ENCODE data around the gene UBFD1.

DNA sequence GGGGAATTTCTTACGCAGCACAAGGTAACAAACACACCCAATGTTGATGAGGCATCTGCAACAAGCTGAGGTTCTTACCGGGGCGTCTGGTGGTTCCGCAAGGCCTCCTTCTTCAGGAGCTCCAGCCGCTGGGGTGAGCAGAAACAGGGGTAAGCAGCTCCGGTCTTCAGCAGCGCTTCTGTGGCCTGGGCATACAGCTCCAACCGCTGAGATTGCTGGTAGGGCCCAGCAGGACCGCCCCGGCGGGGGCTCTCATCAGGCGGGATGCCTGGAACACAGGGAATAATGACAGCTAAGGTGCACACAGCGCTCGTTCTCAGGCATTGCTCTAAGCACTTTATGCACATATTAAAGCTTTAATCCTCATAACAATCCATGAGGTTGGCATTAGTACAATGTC, 13.1 kb upstream of the UBFD1 start:
- TF ChIP-seq, protein P1, sequence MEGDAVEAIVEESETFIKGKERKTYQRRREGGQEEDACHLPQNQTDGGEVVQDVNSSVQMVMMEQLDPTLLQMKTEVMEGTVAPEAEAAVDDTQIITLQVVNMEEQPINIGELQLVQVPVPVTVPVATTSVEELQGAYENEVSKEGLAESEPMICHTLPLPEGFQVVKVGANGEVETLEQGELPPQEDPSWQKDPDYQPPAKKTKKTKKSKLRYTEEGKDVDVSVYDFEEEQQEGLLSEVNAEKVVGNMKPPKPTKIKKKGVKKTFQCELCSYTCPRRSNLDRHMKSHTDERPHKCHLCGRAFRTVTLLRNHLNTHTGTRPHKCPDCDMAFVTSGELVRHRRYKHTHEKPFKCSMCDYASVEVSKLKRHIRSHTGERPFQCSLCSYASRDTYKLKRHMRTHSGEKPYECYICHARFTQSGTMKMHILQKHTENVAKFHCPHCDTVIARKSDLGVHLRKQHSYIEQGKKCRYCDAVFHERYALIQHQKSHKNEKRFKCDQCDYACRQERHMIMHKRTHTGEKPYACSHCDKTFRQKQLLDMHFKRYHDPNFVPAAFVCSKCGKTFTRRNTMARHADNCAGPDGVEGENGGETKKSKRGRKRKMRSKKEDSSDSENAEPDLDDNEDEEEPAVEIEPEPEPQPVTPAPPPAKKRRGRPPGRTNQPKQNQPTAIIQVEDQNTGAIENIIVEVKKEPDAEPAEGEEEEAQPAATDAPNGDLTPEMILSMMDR (IDR thresholded peaks at IDR 0.05) = no peak
- TF ChIP-seq POLR2A (IDR thresholded peaks at IDR 0.05) = no peak
